DND-41 (cell line): Measurements from ENCODE around the gene DDIT3.

Experiments
- ATAC-seq: fragments of 200-7000 bp; cut with Tn5 transposase; 3 replicates; pipeline ENCODE4 v1.9.1; 2021; ENCODE audit warnings: low read depth; ENCODE audit not compliant: insufficient read depth
- DNase-seq: peaks from one replicate; pipeline ENCODE4 v3.0.0-alpha.2; 2020
- H2AFZ ChIP-seq: 2 replicates; pipeline ENCODE4 v1.6.0; 2012; ENCODE audit warnings: low read depth, low read length
- H3K27ac ChIP-seq: 2 replicates; pipeline ENCODE4 v1.5.1; 2012; ENCODE audit warnings: low read length, inconsistent platforms
- H3K27me3 ChIP-seq: fragments of 200-600 bp; sonication (generic); 2 replicates; pipeline ENCODE4 v1.6.0; 2012; ENCODE audit warnings: low read length, mild to moderate bottlenecking, inconsistent platforms; ENCODE audit not compliant: insufficient read depth, poor library complexity
- H3K36me3 ChIP-seq: 2 replicates; pipeline ENCODE4 v1.5.1; 2012; ENCODE audit warnings: low read length, inconsistent platforms; ENCODE audit not compliant: insufficient read depth
- H3K4me1 ChIP-seq: 2 replicates; pipeline ENCODE4 v1.5.1; 2012; ENCODE audit warnings: mild to moderate bottlenecking, low read length; ENCODE audit not compliant: insufficient read depth
- H3K4me2 ChIP-seq: 2 replicates; pipeline ENCODE4 v1.6.0; 2012; ENCODE audit warnings: mild to moderate bottlenecking, moderate library complexity, low read length, inconsistent platforms; ENCODE audit not compliant: insufficient read depth
- H3K4me3 ChIP-seq, 2 experiments: fragments of 200-600 bp in 1 of 2; shearing (Covaris generic) in 1 of 2; 2 replicates each; pipeline ENCODE4 v1.5.1; 2012 to 2016; ENCODE audit warnings: inconsistent platforms in 2 of 2, low read length in 2 of 2, mild to moderate bottlenecking in 2 of 2, low read depth in 1 of 2, moderate library complexity in 1 of 2
- H3K79me2 ChIP-seq: 2 replicates; pipeline ENCODE4 v1.6.0; 2012; ENCODE audit warnings: low read length, inconsistent platforms; ENCODE audit not compliant: insufficient read depth
- H3K9ac ChIP-seq: 2 replicates; pipeline ENCODE4 v1.6.0; 2012; ENCODE audit warnings: low read depth, mild to moderate bottlenecking, inconsistent platforms, low read length, moderate library complexity
- H3K9me3 ChIP-seq: 2 replicates; pipeline ENCODE4 v1.5.1; 2012; ENCODE audit warnings: low read length, moderate library complexity, mild to moderate bottlenecking, inconsistent platforms; ENCODE audit not compliant: insufficient read depth, severe bottlenecking
- H4K20me1 ChIP-seq: 2 replicates; pipeline ENCODE4 v1.6.0; 2012; ENCODE audit warnings: low read length; ENCODE audit not compliant: insufficient read depth
- CTCF ChIP-seq: IDR thresholded peaks from 2 replicates; pipeline ENCODE4 v1.5.1; 2012; ENCODE audit warnings: borderline replicate concordance, low read length, moderate library complexity, mild to moderate bottlenecking; ENCODE audit not compliant: poor library complexity, severe bottlenecking; ENCODE audit errors: extremely low read depth
- EZH2 ChIP-seq: IDR thresholded peaks from 3 replicates; pipeline ENCODE4 v1.6.1; 2012; ENCODE audit warnings: borderline replicate concordance, low read depth, mild to moderate bottlenecking, moderate library complexity, low read length, inconsistent platforms; ENCODE audit not compliant: severe bottlenecking

The DDIT3 gene

GRCh38 chr12:57487055-57487596, 33.2 kb downstream of the DDIT3 start:
- TF ChIP-seq EZH2 (no peak), CTCF (no peak)
- DNase-seq = no peak
- H3K4me1 ChIP-seq = peaks cover 28% of the 10 kb centered on the region
- ATAC-seq = no peak; the same call in 2 of the 3 replicates
- peak overlapping the region in 1 of 2 experiments; percentile 83; a peak in 2 of 4 replicates for H3K4me3 ChIP-seq
- H4K20me1 ChIP-seq = peaks cover 25% of the 10 kb centered on the region
- no peaks in the 10 kb centered on the region for H3K27me3 ChIP-seq
- no peaks in the 10 kb centered on the region for H3K9me3 ChIP-seq
- peak overlapping the region; percentile 92 for H3K4me2 ChIP-seq
- H3K79me2 ChIP-seq = peaks cover 39% of the 10 kb centered on the region
- peaks cover 36% of the 10 kb centered on the region for H3K36me3 ChIP-seq
- peak overlapping the region; percentile 80 for H3K9ac ChIP-seq
- H2AFZ ChIP-seq = peak overlapping the region; percentile 67
- peak overlapping the region; percentile 70 for H3K27ac ChIP-seq

GRCh38 chr12:57485695-57486094, 34.6 kb downstream of the DDIT3 start:
- Histone ChIP-seq H3K79me2 (peaks cover 29% of the 10 kb centered on the region), H3K27me3 (no peaks in the 10 kb centered on the region), H3K9me3 (no peaks in the 10 kb centered on the region), H2AFZ (0 out of 2 replicates have a peak overlapping the region, but pooled peaks have one; percentile 6), H3K4me3 (no peak overlapping the region), H3K27ac (no peak overlapping the region), H3K9ac (no peak overlapping the region), H3K36me3 (peaks cover 22% of the 10 kb centered on the region), H3K4me2 (no peak overlapping the region), H4K20me1 (peaks cover 20% of the 10 kb centered on the region), H3K4me1 (peaks cover 28% of the 10 kb centered on the region)
- TF ChIP-seq EZH2 (no peak), CTCF (no peak)
- no peak for DNase-seq
- no peak for ATAC-seq

- Histone ChIP-seq H3K4me2 (no peak overlapping the region), H3K9ac (no peak overlapping the region), H3K27ac (no peak overlapping the region), H3K9me3 (no peaks in the 10 kb centered on the region), H3K4me3 (no peak overlapping the region), H3K4me1 (peaks cover 11% of the 10 kb centered on the region), H4K20me1 (no peaks in the 10 kb centered on the region), H2AFZ (no peak overlapping the region), H3K36me3 (no peaks in the 10 kb centered on the region; the same call in 1 of the 2 replicates), H3K27me3 (no peaks in the 10 kb centered on the region), H3K79me2 (peaks cover 7% of the 10 kb centered on the region)
- no peak for ATAC-seq
- no peak for DNase-seq
- no peak for TF ChIP-seq EZH2
- no peak for TF ChIP-seq CTCF
Observed at GRCh38 chr12:57483466-57483865, 36.8 kb downstream of the DDIT3 start.

GRCh38 chr12:57481671-57482070, 38.6 kb downstream of the DDIT3 start:
- no peak overlapping the region for H2AFZ ChIP-seq
- H3K4me1 ChIP-seq = peaks cover 20% of the 10 kb centered on the region
- TF ChIP-seq EZH2 (no peak), CTCF (no peak)
- no peak overlapping the region for H3K4me3 ChIP-seq
- ATAC-seq = no peak
- no peaks in the 10 kb centered on the region for H3K27me3 ChIP-seq
- H3K9me3 ChIP-seq = no peaks in the 10 kb centered on the region
- H3K4me2 ChIP-seq = no peak overlapping the region
- no peak overlapping the region for H3K27ac ChIP-seq
- H3K79me2 ChIP-seq = peaks cover 4% of the 10 kb centered on the region
- no peak overlapping the region for H3K9ac ChIP-seq
- no peak for DNase-seq
- no peaks in the 10 kb centered on the region for H3K36me3 ChIP-seq
- no peaks in the 10 kb centered on the region for H4K20me1 ChIP-seq
